ENCODE results near the gene PPP1R2C. TPM values are rescaled to one million over a fixed set of nuclear protein-coding genes. Genes with fewer than 3 reads are reported as not detected.

The PPP1R2C gene
- not detected in 2 replicates for total RNA-seq

GRCh38 chrX:42778096-42778495 is at the start of gene PPP1R2C:
Gene PPP1R2C (minus strand): TSS chrX:42778163. CDS start chrX:42778079, 84 bp downstream.

